HFF-Myc (cell line): ENCODE data around the gene KLK12.

Source experiments
- DNase-seq: peaks from one replicate; pipeline ENCODE4 v3.0.0-alpha.2; 2011; ENCODE audit warnings: low read depth; ENCODE audit errors: extremely low read depth
- H3K4me3 ChIP-seq: replicated peaks from 2 replicates; pipeline ENCODE4 v1.5.1; 2011; ENCODE audit warnings: low read depth, mild to moderate bottlenecking, control low read depth, low read length
- TF ChIP-seq, protein P1 (sequence below): IDR thresholded peaks from 2 replicates; pipeline ENCODE4 v1.5.1; 2012; ENCODE audit warnings: mild to moderate bottlenecking, low read depth, low read length, control low read depth; ENCODE audit errors: missing control alignments

Gene KLK12

DNA sequence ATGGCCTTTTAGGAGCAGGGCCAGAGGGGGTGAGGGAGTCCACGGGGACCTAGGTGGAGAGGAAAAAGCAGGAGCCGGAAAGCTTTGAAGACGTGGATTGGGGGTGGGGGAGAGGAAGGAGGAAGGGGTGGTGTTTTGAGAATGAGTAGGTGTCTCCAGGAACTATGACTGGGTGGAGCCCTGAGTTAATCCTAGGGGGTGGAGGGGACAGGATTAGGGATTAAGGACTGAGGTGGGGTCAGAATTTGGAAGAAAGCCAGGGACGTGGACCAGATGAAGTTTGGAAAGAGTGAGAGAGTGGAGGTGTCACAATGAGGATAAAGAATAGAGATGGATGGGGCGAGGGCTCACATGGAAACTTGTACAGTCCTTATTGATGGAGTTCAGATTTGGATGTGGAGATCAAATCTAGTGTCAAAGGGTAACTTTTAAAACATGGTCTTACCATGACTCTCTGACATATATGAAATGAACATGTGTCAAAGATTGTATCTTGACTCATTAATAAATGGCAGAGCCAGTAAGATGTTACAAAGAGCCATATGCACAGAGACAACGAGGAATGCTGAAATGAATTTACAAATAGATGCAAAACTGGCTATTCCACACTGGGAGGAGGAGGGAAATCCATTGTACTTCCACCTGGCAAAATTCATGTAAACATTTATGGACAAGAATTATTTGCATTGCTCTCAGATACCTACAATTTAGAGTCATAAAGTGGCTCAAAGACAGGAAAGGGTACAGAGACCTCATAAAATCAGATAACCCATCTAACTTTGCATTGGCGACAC lies 31.8 kb upstream of the KLK12 start:
- TF ChIP-seq, protein P1, sequence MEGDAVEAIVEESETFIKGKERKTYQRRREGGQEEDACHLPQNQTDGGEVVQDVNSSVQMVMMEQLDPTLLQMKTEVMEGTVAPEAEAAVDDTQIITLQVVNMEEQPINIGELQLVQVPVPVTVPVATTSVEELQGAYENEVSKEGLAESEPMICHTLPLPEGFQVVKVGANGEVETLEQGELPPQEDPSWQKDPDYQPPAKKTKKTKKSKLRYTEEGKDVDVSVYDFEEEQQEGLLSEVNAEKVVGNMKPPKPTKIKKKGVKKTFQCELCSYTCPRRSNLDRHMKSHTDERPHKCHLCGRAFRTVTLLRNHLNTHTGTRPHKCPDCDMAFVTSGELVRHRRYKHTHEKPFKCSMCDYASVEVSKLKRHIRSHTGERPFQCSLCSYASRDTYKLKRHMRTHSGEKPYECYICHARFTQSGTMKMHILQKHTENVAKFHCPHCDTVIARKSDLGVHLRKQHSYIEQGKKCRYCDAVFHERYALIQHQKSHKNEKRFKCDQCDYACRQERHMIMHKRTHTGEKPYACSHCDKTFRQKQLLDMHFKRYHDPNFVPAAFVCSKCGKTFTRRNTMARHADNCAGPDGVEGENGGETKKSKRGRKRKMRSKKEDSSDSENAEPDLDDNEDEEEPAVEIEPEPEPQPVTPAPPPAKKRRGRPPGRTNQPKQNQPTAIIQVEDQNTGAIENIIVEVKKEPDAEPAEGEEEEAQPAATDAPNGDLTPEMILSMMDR, result no peak
- no peak for DNase-seq
- H3K4me3 ChIP-seq, result no peak overlapping the region

DNA sequence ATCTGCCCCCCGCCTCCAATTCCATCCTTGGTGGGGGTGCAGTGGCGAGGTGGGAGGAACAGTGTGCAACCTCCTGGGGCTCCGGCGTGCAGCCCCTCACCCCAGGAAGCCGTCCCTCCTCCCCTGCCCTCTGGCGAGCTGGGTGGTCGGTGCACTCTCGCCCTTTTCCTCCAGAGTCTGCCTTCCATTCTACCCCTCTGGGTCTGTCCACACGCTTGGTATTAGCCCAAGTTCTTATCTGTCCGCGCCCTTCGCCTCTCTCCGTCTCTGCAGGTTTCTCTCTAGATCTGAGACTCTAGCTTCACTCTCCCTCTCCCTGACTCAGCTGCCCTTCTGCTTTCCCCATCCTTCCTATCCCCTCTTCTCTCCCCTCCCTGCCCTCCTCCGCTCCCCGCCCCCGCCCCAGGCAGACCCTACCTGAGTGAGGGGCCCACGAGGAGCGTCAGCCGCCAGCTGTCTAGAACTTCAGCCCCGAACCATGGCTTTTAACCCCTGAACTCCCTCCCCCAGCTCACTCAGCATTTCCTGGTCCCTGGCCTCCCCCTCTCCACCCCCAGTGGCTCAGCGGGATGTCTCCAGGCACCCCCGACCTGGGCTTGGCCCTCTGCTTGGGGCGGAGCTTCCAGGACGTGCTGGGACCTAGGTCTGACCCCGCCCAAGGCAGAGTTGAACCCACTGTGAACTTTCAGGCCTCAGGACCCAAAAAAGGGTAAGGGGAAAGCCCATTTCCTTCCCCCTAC lies 30.6 kb upstream of the KLK12 start:
- TF ChIP-seq, protein P1, result no peak
- H3K4me3 ChIP-seq, result no peak overlapping the region
- DNase-seq, result no peak

DNA sequence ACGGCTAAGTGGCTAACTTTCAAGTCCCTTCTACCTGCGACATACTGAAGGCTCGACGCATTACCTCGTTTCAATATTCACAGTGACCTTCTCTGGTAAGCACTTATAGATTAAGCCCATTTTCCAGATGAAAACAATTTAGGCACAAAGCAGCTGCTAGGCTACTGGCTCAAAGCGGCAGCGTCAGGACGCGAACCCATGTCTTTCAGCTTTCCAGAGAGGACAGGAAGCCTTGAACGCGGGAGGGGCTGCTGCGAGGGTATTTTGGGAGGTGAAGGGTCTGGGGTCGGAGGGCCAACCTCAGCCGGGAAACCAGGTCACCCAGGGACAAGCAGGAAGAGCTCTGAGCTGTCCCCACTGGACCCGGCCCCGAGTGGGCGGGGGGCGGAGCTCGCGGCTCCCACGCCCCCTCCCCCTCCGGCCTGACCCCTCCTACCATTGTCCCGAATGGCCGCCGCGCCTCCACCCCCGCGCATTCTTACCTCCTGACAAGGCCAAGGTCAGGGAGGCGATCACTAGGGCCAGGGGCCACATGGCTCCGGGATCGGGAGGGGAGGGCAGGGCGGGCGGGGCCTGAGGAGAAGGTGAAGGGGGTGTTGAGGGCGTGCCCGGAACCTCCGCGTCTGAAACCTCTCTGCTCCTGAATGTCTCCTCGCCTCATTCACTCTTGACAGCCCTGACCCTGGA lies 29.9 kb upstream of the KLK12 start, which contains the start of gene KLK13:
Gene KLK13, minus strand, starts transcription at position 559 of the 687 bp plus-strand sequence. Its CDS starts 25 bp downstream, at position 534.
- H3K4me3 ChIP-seq, result no peak within 1 kb of the TSS
- TF ChIP-seq, protein P1, result no peak
- DNase-seq, result no peak

DNA sequence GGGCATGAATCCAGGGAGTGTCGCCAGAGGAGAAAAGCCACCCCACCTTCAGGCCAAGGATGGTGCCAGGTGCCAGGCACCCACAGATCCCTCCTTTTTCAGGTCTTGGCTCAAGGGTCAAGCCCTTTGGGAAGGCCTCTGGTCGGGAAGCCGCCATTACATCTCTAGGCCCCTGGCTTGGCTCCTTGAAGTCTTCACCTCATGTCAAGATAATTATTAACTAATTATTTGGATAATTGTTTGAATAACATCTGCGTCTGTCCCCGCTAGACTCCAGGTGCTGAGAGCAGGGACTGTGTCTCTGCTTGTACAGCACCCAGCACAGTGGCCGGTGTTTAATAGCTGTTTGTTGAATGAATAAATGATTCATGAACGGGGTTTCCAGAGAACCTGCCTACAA lies 28.9 kb upstream of the KLK12 start:
- TF ChIP-seq, protein P1, result no peak
- H3K4me3 ChIP-seq, result no peak overlapping the region
- DNase-seq, result no peak

DNA sequence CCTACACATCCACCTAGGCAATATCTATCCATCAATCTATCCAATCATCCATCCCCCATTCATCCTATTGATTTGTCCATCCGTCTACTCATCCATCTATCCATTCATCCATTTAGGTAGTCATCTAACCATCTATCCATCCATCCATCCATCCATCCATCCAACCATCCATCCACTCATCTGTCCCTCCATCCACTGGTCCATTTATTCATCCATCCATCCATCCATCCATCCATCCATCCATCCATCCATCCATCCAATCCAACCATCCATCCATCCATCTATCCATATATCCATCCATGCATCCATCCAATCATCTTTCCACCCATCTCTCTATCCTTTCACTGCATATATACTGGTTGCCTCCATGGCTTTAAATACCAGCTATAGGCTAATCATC lies 26.2 kb upstream of the KLK12 start:
- DNase-seq, result no peak
- TF ChIP-seq, protein P1, result no peak
- no peak overlapping the region for H3K4me3 ChIP-seq

DNA sequence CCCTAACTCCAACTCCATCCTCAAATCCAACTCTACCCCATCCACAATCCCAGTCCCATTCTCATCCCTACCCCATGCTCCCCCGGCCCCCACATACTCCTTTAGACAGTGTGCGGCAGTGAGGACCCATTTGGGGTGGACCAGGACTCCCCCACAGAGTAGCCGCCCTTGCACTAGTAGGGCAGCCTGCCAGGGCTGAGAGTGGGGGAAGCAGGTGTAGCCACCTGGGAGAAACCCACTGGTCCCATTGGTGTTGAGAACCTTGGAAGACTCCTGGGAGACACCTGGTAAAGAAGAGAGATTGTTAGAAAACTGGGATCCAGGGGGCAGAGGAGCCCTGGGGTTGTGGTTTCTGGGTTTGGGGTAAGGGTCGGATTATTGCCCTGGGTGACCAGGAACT lies 25.5 kb upstream of the KLK12 start:
- no peak for DNase-seq
- no peak overlapping the region for H3K4me3 ChIP-seq
- TF ChIP-seq, protein P1, result no peak
